Tibial nerve (tissue), 4 donors: ENCODE data around the gene ARID5B. TPM values are rescaled to one million over a fixed set of nuclear protein-coding genes. Genes with fewer than 3 reads are reported as not detected.

Source experiments
- DNase-seq, 2 donors: peaks; one replicate each; pipeline ENCODE4 v3.0.0-alpha.2; 2019; ENCODE audit warnings: low spot score in 2 of 2
- H3K27ac ChIP-seq, 4 donors: fragments of 200-600 bp; sonication (generic) in 3 of 4; one replicate each; pipeline ENCODE4 v1.5.1; 2017 to 2019; ENCODE audit warnings: mild to moderate bottlenecking in 1 of 4
- H3K27me3 ChIP-seq, 2 donors: fragments of 200-600 bp; sonication (generic) in 1 of 2; one replicate each; pipeline versions ENCODE4 v1.5.1 to v1.6.0; 2017 to 2019
- H3K36me3 ChIP-seq, 3 donors: fragments of 200-600 bp; sonication (generic); one replicate each; pipeline ENCODE4 v1.5.1; 2018 to 2019
- H3K4me1 ChIP-seq, 4 donors: fragments of 200-600 bp; sonication (generic) in 3 of 4; one replicate each; pipeline ENCODE4 v1.5.1; 2017 to 2019
- H3K4me3 ChIP-seq, 4 donors: fragments of 200-600 bp; sonication (generic) in 3 of 4; one replicate each; pipeline ENCODE4 v1.5.1; 2017 to 2019; ENCODE audit warnings: mild to moderate bottlenecking in 1 of 4, moderate library complexity in 1 of 4
- H3K9me3 ChIP-seq, 4 donors: fragments of 200-600 bp; sonication (generic) in 3 of 4; one replicate each; pipeline ENCODE4 v1.5.1; 2017 to 2019
- CTCF ChIP-seq, 5 experiments: fragments of 200-600 bp in 3 of 5; fragments of 450-650 bp in 2 of 5; sonication (generic) in 3 of 5; IDR thresholded peaks; one replicate each; pipeline ENCODE4 v1.5.1; 2016 to 2019; ENCODE audit warnings: antibody characterized with exemption in 5 of 5, mild to moderate bottlenecking in 3 of 5, moderate library complexity in 2 of 5
- EP300 ChIP-seq, 2 donors: sonication (generic); formaldehyde crosslinking; IDR thresholded peaks; one replicate each; pipeline ENCODE4 v1.6.1; 2017; ENCODE audit warnings: antibody characterized with exemption in 2 of 2, mild to moderate bottlenecking in 1 of 2
- POLR2A ChIP-seq, 2 donors: fragments of 450-650 bp; IDR thresholded peaks; one replicate each; pipeline ENCODE4 v1.6.1; 2017; ENCODE audit warnings: antibody characterized with exemption in 2 of 2, mild to moderate bottlenecking in 2 of 2, moderate library complexity in 2 of 2
- WGBS, 2 donors: methylation state at CpG; one replicate each; pipeline ENCODE4 v1.1.5; 2018; 5-methylcytosine and 5-hydroxymethylcytosine counted together
- total RNA-seq, 4 donors: library from RNA; depleted of rRNA; stranded (reverse); fragments of >200 nt; gene quantifications; one replicate each; pipeline ENCODE4 v1.1.0, GENCODE V29; 2016

The ARID5B gene
- total RNA-seq, 4 donors from 2014 or later, result 47.4 to 82.2 (median 62.6) TPM

DNA sequence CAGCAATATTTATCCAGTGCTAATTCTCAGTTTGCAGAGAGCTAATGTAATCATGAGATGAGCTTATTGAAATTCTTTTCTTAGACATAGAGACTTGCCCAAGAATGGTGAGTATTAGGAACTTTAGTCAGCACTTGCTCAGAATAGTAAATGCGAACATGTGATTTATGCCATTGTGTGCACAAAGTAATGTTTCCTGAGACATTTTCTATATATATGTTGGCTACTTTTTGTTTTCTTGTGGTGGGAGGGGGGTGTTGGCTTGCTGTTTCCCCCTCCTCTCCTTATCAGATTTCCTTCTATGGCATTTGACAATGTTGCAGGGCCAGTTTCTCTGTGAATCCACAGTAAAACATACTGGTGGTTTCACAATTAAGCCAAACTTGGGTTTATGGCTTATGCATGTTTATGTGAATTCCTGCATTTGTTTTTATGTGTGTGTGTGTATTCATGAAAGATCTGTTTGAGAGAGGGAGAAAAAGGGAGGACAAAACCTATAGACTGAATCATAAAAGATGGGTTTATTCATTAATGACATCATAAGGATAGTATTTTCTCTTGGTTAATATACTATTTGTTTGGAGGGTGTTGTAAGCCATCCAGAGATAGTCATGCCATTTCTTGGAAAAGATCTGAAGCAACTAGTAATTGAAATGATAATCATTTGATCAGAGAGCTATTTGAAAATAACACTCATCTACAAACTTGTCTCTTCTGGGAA is 36.3 kb downstream of the ARID5B start:
- TF ChIP-seq EP300 (IDR thresholded peaks at IDR 0.05), result peak; percentile 36 to 77
- no peak for TF ChIP-seq CTCF (IDR thresholded peaks at IDR 0.05)
- Histone ChIP-seq H3K27ac (peak overlapping the region in 3 of 4 donors; percentile 61 to 89 (median 82)), H3K27me3 (no peaks in the 10 kb centered on the region), H3K36me3 (no peaks in the 10 kb centered on the region), H3K4me1 (peaks cover 3 to 61% (median 39%) of the 10 kb centered on the region in 4 donors), H3K4me3 (no peak overlapping the region), H3K9me3 (peaks cover 0 to 5% (median 0%) of the 10 kb centered on the region in 4 donors)
- WGBS, 2 donors, result 36 to 47% methylated on average over 1 of the region's 1 CpG
- no peak for DNase-seq

- peaks cover 3 to 81% (median 53%) of the 10 kb centered on the region in 4 donors for H3K4me1 ChIP-seq
- TF ChIP-seq CTCF (IDR thresholded peaks at IDR 0.05) (no peak), EP300 (IDR thresholded peaks at IDR 0.05) (no peak), POLR2A (IDR thresholded peaks at IDR 0.05) (no peak)
- peak overlapping the region in 3 of 4 donors; percentile 61 to 89 (median 82) for H3K27ac ChIP-seq
- WGBS, 2 donors, result 79 to 85% methylated on average over 3 of the region's 3 CpGs
- no peak overlapping the region for H3K4me3 ChIP-seq
- no peaks in the 10 kb centered on the region for H3K27me3 ChIP-seq
- H3K9me3 ChIP-seq, result no peaks in the 10 kb centered on the region
- no peak for DNase-seq
- H3K36me3 ChIP-seq, result no peaks in the 10 kb centered on the region
Observed at GRCh38 chr10:61939902-61940301, 38.4 kb downstream of the ARID5B start.

DNA sequence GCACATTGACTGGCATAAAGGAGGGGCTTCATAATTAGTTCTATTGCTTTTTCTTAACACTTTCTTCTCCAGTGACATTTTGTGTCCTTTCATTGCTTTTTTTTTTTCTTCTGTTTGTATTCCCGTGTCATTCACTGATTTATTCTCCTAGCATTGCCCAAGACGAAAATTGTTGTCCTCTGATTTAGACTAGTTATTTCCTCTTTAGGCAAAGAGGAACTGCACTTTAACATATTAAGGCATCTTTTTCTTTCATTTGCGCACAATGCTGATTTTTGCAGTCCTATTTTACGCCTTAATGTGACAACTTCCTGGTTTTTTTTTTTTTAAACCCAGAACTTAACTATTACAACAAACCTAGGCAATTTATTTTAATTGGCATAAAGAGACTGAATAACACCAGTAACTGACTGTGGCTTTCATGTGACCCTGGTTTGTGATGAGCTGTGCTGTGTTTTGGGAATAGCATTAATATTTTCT is 39.7 kb downstream of the ARID5B start:
- Histone ChIP-seq H3K27ac (peak overlapping the region in 3 of 4 donors; percentile 77 to 90 (median 90)), H3K36me3 (no peaks in the 10 kb centered on the region), H3K4me3 (no peak overlapping the region), H3K27me3 (no peaks in the 10 kb centered on the region), H3K4me1 (peaks cover 3 to 81% (median 54%) of the 10 kb centered on the region in 4 donors), H3K9me3 (no peaks in the 10 kb centered on the region)
- TF ChIP-seq POLR2A (IDR thresholded peaks at IDR 0.05) (no peak), EP300 (IDR thresholded peaks at IDR 0.05) (peak; percentile 51 to 72)
- DNase-seq, result no peak
- 57 to 59% methylated on average over 4 of the region's 4 CpGs for WGBS, 2 donors

- no peaks in the 10 kb centered on the region for H3K36me3 ChIP-seq
- 70 to 74% methylated on average over 5 of the region's 5 CpGs for WGBS, 2 donors
- DNase-seq, result no peak
- H3K4me3 ChIP-seq, result peak overlapping the region in 2 of 4 donors; percentile 1 to 22
- H3K27me3 ChIP-seq, result no peaks in the 10 kb centered on the region
- no peaks in the 10 kb centered on the region for H3K9me3 ChIP-seq
- peak overlapping the region; percentile 56 to 90 (median 84) for H3K27ac ChIP-seq
- peaks cover 1 to 71% (median 49%) of the 10 kb centered on the region in 4 donors for H3K4me1 ChIP-seq
- TF ChIP-seq CTCF (IDR thresholded peaks at IDR 0.05) (no peak), EP300 (IDR thresholded peaks at IDR 0.05) (no peak), POLR2A (IDR thresholded peaks at IDR 0.05) (no peak)
Observed at GRCh38 chr10:61942604-61943461, 41.3 kb downstream of the ARID5B start.

DNA sequence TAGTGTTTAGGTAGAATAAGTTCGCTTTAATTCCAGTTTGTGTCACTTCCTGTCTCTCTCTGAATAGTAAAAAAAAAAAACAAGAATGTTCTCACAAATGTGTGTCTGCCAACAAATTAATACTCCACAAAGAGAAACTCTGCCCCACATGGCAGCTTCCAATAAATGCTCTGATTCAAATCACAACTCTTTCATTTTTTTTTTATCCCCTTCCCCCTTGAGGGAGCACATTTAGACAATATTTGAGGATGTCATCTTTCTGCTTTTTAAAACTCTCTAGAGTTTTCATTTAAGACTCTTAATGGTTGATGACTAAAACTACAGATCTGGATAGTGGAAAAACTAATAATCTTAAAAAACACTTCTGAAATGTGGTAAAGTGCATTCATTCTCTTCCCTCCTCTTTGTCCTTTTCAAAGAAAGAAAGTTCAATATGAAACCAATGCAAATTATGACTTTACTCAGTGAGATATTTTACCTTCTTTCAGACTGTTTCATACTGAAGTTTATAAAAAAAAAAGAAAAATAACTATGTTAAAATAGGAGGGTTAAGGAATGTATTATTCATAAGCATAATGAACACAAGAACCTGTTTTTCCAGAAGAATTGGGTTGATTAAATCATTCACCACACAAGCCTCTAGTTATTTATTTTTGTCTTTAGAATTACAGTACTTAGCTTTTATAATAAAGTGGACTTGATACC is 42.3 kb downstream of the ARID5B start:
- TF ChIP-seq CTCF (IDR thresholded peaks at IDR 0.05), result peak in 4 of 5 experiments; percentile 8 to 32 (median 14)
- TF ChIP-seq POLR2A (IDR thresholded peaks at IDR 0.05), result no peak
- 8 to 18% methylated on average over 1 of the region's 1 CpG for WGBS, 2 donors
- peaks cover 0 to 61% (median 39%) of the 10 kb centered on the region in 4 donors for H3K4me1 ChIP-seq
- H3K9me3 ChIP-seq, result no peaks in the 10 kb centered on the region
- no peaks in the 10 kb centered on the region for H3K27me3 ChIP-seq
- no peak for DNase-seq
- no peak overlapping the region for H3K4me3 ChIP-seq
- peaks cover 0 to 6% (median 0%) of the 10 kb centered on the region in 3 donors for H3K36me3 ChIP-seq
- peak overlapping the region; percentile 56 to 90 (median 84) for H3K27ac ChIP-seq
